Subcutaneous abdominal adipose tissue (tissue), 5 donors: Measurements from ENCODE around the gene DISP3.

Experiments
- H3K27ac ChIP-seq: one replicate; pipeline ENCODE4 v1.7.0; 2013; ENCODE audit warnings: low read depth, mild to moderate bottlenecking, inconsistent platforms, low read length, moderate library complexity
- H3K27me3 ChIP-seq, 5 donors: one replicate each; pipeline ENCODE4 v1.7.0; 2013; ENCODE audit warnings: low read length in 5 of 5, inconsistent platforms in 1 of 5; ENCODE audit not compliant: control insufficient read depth in 5 of 5, insufficient read depth in 4 of 5
- H3K36me3 ChIP-seq, 5 donors: one replicate each; pipeline ENCODE4 v1.7.0; 2013; ENCODE audit warnings: low read length in 5 of 5; ENCODE audit not compliant: control insufficient read depth in 5 of 5, insufficient read depth in 5 of 5
- H3K4me1 ChIP-seq, 5 donors: one replicate each; pipeline ENCODE4 v1.7.0; 2013; ENCODE audit warnings: low read length in 5 of 5, mild to moderate bottlenecking in 3 of 5, moderate library complexity in 1 of 5; ENCODE audit not compliant: control insufficient read depth in 5 of 5, insufficient read depth in 5 of 5
- H3K4me3 ChIP-seq, 5 donors: one replicate each; pipeline ENCODE4 v1.7.0; 2013; ENCODE audit warnings: low read length in 5 of 5, low read depth in 1 of 5
- H3K9ac ChIP-seq, 5 donors: one replicate each; pipeline ENCODE4 v1.7.0; 2013; ENCODE audit warnings: low read length in 5 of 5, mild to moderate bottlenecking in 4 of 5, moderate library complexity in 3 of 5
- H3K9me3 ChIP-seq, 5 donors: one replicate each; pipeline ENCODE4 v1.7.0; 2013; ENCODE audit warnings: low read length in 5 of 5; ENCODE audit not compliant: control insufficient read depth in 5 of 5
- donor health status: healthy.
- donor health status: healthy.
- donor health status: healthy.
- donor health status: healthy.
- donor health status: healthy.

Gene DISP3

GRCh38 chr1:11478571-11479374, at the start of gene DISP3:
Gene DISP3, plus strand, starts transcription at chr1:11479155. Its CDS starts 21,838 bp downstream, at chr1:11500993.
- Histone ChIP-seq H3K36me3 (no peaks in the 10 kb centered on the region), H3K27ac (no peak within 1 kb of the TSS), H3K4me1 (peaks cover under 1 to 18% (median 11%) of the 10 kb centered on the region in 5 donors), H3K4me3 (peak within 1 kb of the TSS in 4 of 5 donors; percentile 27 to 60 (median 53)), H3K9me3 (no peaks in the 10 kb centered on the region), H3K9ac (no peak within 1 kb of the TSS), H3K27me3 (peaks cover 38 to 83% (median 68%) of the 10 kb centered on the region in 5 donors)

- H3K4me1 ChIP-seq: no peaks in the 10 kb centered on the region
- H3K4me3 ChIP-seq: no peak overlapping the region
- peaks cover 0 to 9% (median 3%) of the 10 kb centered on the region in 5 donors for H3K27me3 ChIP-seq
- H3K9me3 ChIP-seq: no peaks in the 10 kb centered on the region
- H3K36me3 ChIP-seq: no peaks in the 10 kb centered on the region
- H3K27ac ChIP-seq: no peak overlapping the region
- H3K9ac ChIP-seq: no peak overlapping the region
These were observed 49.7 kb upstream of the DISP3 start for GRCh38 chr1:11429226-11429625.

GRCh38 chr1:11429935-11430334, 49.0 kb upstream of the DISP3 start:
- H3K27me3 ChIP-seq: peaks cover 0 to 15% (median 3%) of the 10 kb centered on the region in 5 donors
- H3K9me3 ChIP-seq: no peaks in the 10 kb centered on the region
- no peaks in the 10 kb centered on the region for H3K4me1 ChIP-seq
- no peaks in the 10 kb centered on the region for H3K36me3 ChIP-seq
- no peak overlapping the region for H3K9ac ChIP-seq
- H3K27ac ChIP-seq: no peak overlapping the region
- no peak overlapping the region for H3K4me3 ChIP-seq

GRCh38 chr1:11431941-11432507, 46.9 kb upstream of the DISP3 start:
- Histone ChIP-seq H3K4me3 (no peak overlapping the region), H3K9me3 (no peaks in the 10 kb centered on the region), H3K27me3 (peaks cover 0 to 15% (median 8%) of the 10 kb centered on the region in 5 donors), H3K9ac (no peak overlapping the region), H3K4me1 (no peaks in the 10 kb centered on the region), H3K27ac (no peak overlapping the region), H3K36me3 (no peaks in the 10 kb centered on the region)

- no peaks in the 10 kb centered on the region for H3K9me3 ChIP-seq
- no peak overlapping the region for H3K4me3 ChIP-seq
- no peak overlapping the region for H3K27ac ChIP-seq
- H3K9ac ChIP-seq: no peak overlapping the region
- no peaks in the 10 kb centered on the region for H3K4me1 ChIP-seq
- H3K36me3 ChIP-seq: no peaks in the 10 kb centered on the region
- peaks cover 0 to 15% (median 5%) of the 10 kb centered on the region in 5 donors for H3K27me3 ChIP-seq
These were observed 46.4 kb upstream of the DISP3 start for GRCh38 chr1:11432526-11432925.

- Histone ChIP-seq H3K4me3 (no peak overlapping the region), H3K4me1 (no peaks in the 10 kb centered on the region), H3K27ac (no peak overlapping the region), H3K9ac (no peak overlapping the region), H3K36me3 (no peaks in the 10 kb centered on the region), H3K27me3 (peaks cover 0 to 15% (median 10%) of the 10 kb centered on the region in 5 donors), H3K9me3 (no peaks in the 10 kb centered on the region)
These were observed 44.5 kb upstream of the DISP3 start for GRCh38 chr1:11434501-11434900.

GRCh38 chr1:11434926-11435325, 44.0 kb upstream of the DISP3 start:
- no peak overlapping the region for H3K27ac ChIP-seq
- peaks cover 0 to 15% (median 10%) of the 10 kb centered on the region in 5 donors for H3K27me3 ChIP-seq
- H3K4me1 ChIP-seq: no peaks in the 10 kb centered on the region
- no peaks in the 10 kb centered on the region for H3K9me3 ChIP-seq
- H3K9ac ChIP-seq: no peak overlapping the region
- H3K36me3 ChIP-seq: no peaks in the 10 kb centered on the region
- no peak overlapping the region for H3K4me3 ChIP-seq

GRCh38 chr1:11438996-11439395, 40.0 kb upstream of the DISP3 start:
- H3K27ac ChIP-seq: no peak overlapping the region
- H3K4me1 ChIP-seq: no peaks in the 10 kb centered on the region
- H3K9me3 ChIP-seq: no peaks in the 10 kb centered on the region
- no peak overlapping the region for H3K9ac ChIP-seq
- H3K36me3 ChIP-seq: no peaks in the 10 kb centered on the region
- peaks cover 2 to 38% (median 19%) of the 10 kb centered on the region in 5 donors for H3K27me3 ChIP-seq
- no peak overlapping the region for H3K4me3 ChIP-seq

- Histone ChIP-seq H3K4me1 (no peaks in the 10 kb centered on the region), H3K9ac (no peak overlapping the region), H3K9me3 (no peaks in the 10 kb centered on the region), H3K36me3 (no peaks in the 10 kb centered on the region), H3K27me3 (peaks cover 2 to 50% (median 38%) of the 10 kb centered on the region in 5 donors), H3K4me3 (no peak overlapping the region), H3K27ac (no peak overlapping the region)
These were observed 37.6 kb upstream of the DISP3 start for GRCh38 chr1:11441211-11441952.

GRCh38 chr1:11443043-11443442, 35.9 kb upstream of the DISP3 start:
- H3K9ac ChIP-seq: no peak overlapping the region
- no peak overlapping the region for H3K4me3 ChIP-seq
- no peaks in the 10 kb centered on the region for H3K36me3 ChIP-seq
- no peaks in the 10 kb centered on the region for H3K9me3 ChIP-seq
- H3K27ac ChIP-seq: no peak overlapping the region
- no peaks in the 10 kb centered on the region for H3K4me1 ChIP-seq
- H3K27me3 ChIP-seq: peaks cover 2 to 48% (median 44%) of the 10 kb centered on the region in 5 donors
